DOHH2 (cell line): ENCODE data around the gene PMF1.

Source experiments
- H3F3A ChIP-seq: fragments of 200-600 bp; sonication (generic), shearing (Covaris generic); 2 replicates; pipeline ENCODE4 v1.6.0; 2016; ENCODE audit warnings: antibody characterized with exemption, mild to moderate bottlenecking; ENCODE audit not compliant: control insufficient read depth, insufficient read depth
- H3K27ac ChIP-seq: fragments of 200-600 bp; sonication (generic); 2 replicates; pipeline ENCODE4 v1.5.1; 2014; ENCODE audit warnings: low read depth, mild to moderate bottlenecking, low read length, moderate library complexity
- H3K27me3 ChIP-seq: fragments of 200-600 bp; sonication (generic); 2 replicates; pipeline ENCODE4 v1.6.1; 2014; ENCODE audit warnings: mild to moderate bottlenecking, low read length, mixed read lengths; ENCODE audit not compliant: control insufficient read depth
- H3K36me3 ChIP-seq: fragments of 200-600 bp; sonication (generic); 2 replicates; pipeline ENCODE4 v1.6.1; 2014; ENCODE audit warnings: mild to moderate bottlenecking, low read length, moderate library complexity, mixed read lengths; ENCODE audit not compliant: control insufficient read depth
- H3K4me1 ChIP-seq: fragments of 200-600 bp; sonication (generic); 2 replicates; pipeline ENCODE4 v1.6.1; 2014; ENCODE audit warnings: mild to moderate bottlenecking, low read length, mixed read lengths; ENCODE audit not compliant: control insufficient read depth
- H3K4me2 ChIP-seq: fragments of 200-600 bp; sonication (generic); 2 replicates; pipeline ENCODE4 v1.6.0; 2014; ENCODE audit warnings: mild to moderate bottlenecking, low read length, moderate library complexity
- H3K4me3 ChIP-seq: fragments of 200-600 bp; sonication (generic); 2 replicates; pipeline ENCODE4 v1.5.1; 2014; ENCODE audit warnings: mild to moderate bottlenecking, low read length, mixed read lengths
- H3K79me2 ChIP-seq: fragments of 200-600 bp; sonication (generic); 2 replicates; pipeline ENCODE4 v1.6.1; 2014; ENCODE audit warnings: mild to moderate bottlenecking, low read length, mixed read lengths; ENCODE audit not compliant: control insufficient read depth
- H3K9me2 ChIP-seq: fragments of 200-600 bp; sonication (generic); replicated peaks from 2 replicates; pipeline ENCODE4 v1.6.1; 2014; ENCODE audit warnings: mild to moderate bottlenecking, low read length, mixed read lengths; ENCODE audit not compliant: control insufficient read depth
- H3K9me3 ChIP-seq: fragments of 200-600 bp; sonication (generic); 2 replicates; pipeline ENCODE4 v1.6.1; 2014; ENCODE audit warnings: antibody characterized with exemption, low read length, mixed read lengths; ENCODE audit not compliant: control insufficient read depth, insufficient read depth
- H4K20me1 ChIP-seq: fragments of 200-600 bp; sonication (generic); 2 replicates; pipeline ENCODE4 v1.6.0; 2014; ENCODE audit warnings: low read depth, mild to moderate bottlenecking, antibody characterized with exemption, low read length, moderate library complexity; ENCODE audit not compliant: control insufficient read depth, insufficient read depth
- CTCF ChIP-seq: fragments of 200-600 bp; sonication (generic); IDR thresholded peaks from one replicate; pipeline ENCODE4 v1.5.1; 2014; ENCODE audit warnings: antibody characterized with exemption, mild to moderate bottlenecking, low read depth, low read length; ENCODE audit not compliant: poor library complexity, severe bottlenecking
- EZH2phosphoT487 ChIP-seq: fragments of 200-600 bp; sonication (generic); IDR thresholded peaks from 2 replicates; pipeline ENCODE4 v1.6.1; 2017; ENCODE audit warnings: borderline replicate concordance, mild to moderate bottlenecking, antibody characterized with exemption, low read length, moderate library complexity, mixed read lengths

The PMF1 gene

GRCh38 chr1:156196445-156196844, 16.4 kb upstream of the PMF1 start:
- Histone ChIP-seq H3K4me3 (no peak overlapping the region), H3K9me2 (no peaks in the 10 kb centered on the region), H3K9me3 (no peaks in the 10 kb centered on the region), H3K27ac (no peak overlapping the region), H3K4me1 (peaks cover 29% of the 10 kb centered on the region), H3K4me2 (no peak overlapping the region), H3F3A (no peaks in the 10 kb centered on the region), H4K20me1 (0 out of 2 replicates have a peak, but pooled peaks cover 4% of the 10 kb centered on the region), H3K36me3 (peaks cover 41% of the 10 kb centered on the region), H3K79me2 (peaks cover 67% of the 10 kb centered on the region), H3K27me3 (no peaks in the 10 kb centered on the region)
- no peak for TF ChIP-seq EZH2phosphoT487
- TF ChIP-seq CTCF, result no peak

- H3K9me2 ChIP-seq, result no peaks in the 10 kb centered on the region
- H3F3A ChIP-seq, result no peaks in the 10 kb centered on the region
- H3K9me3 ChIP-seq, result no peaks in the 10 kb centered on the region
- H3K36me3 ChIP-seq, result peaks cover 58% of the 10 kb centered on the region
- H3K27me3 ChIP-seq, result no peaks in the 10 kb centered on the region
- H4K20me1 ChIP-seq, result 0 out of 2 replicates have a peak, but pooled peaks cover 4% of the 10 kb centered on the region
- peaks cover 81% of the 10 kb centered on the region for H3K79me2 ChIP-seq
- H3K4me1 ChIP-seq, result peaks cover 22% of the 10 kb centered on the region
- no peak for TF ChIP-seq EZH2phosphoT487
- TF ChIP-seq CTCF, result no peak
- no peak overlapping the region for H3K27ac ChIP-seq
- H3K4me2 ChIP-seq, result no peak overlapping the region
- no peak overlapping the region for H3K4me3 ChIP-seq
These were observed 13.9 kb upstream of the PMF1 start for GRCh38 chr1:156198831-156199349.

GRCh38 chr1:156200044-156200443, 12.8 kb upstream of the PMF1 start:
- Histone ChIP-seq H3K4me3 (no peak overlapping the region), H3K4me2 (no peak overlapping the region), H3K9me2 (no peaks in the 10 kb centered on the region), H3K9me3 (no peaks in the 10 kb centered on the region), H3K79me2 (peaks cover 77% of the 10 kb centered on the region), H3K27me3 (no peaks in the 10 kb centered on the region), H3K27ac (no peak overlapping the region), H3K36me3 (peaks cover 55% of the 10 kb centered on the region), H4K20me1 (0 out of 2 replicates have a peak, but pooled peaks cover 4% of the 10 kb centered on the region), H3K4me1 (peaks cover 17% of the 10 kb centered on the region), H3F3A (no peaks in the 10 kb centered on the region)
- no peak for TF ChIP-seq CTCF
- no peak for TF ChIP-seq EZH2phosphoT487
